ENCODE data around the gene EMD. TPM values are rescaled to one million over a fixed set of nuclear protein-coding genes. Genes with fewer than 3 reads are reported as not detected.

Gene EMD
- 113 and 115 TPM in 2 replicates for total RNA-seq (2021)
- long read RNA-seq, transcript EMD-202 (6 exons, 1,379 nt), result major isoform, 103 of 133 reads
- long read RNA-seq, transcript EMD-203 (6 exons, 946 nt), result minor isoform, 6 of 133 reads
- long read RNA-seq, partial matches to known transcripts, result 1 of 133 reads
- long read RNA-seq, other reads (novel, unspliced or antisense), result 12 of 133 reads

DNA sequence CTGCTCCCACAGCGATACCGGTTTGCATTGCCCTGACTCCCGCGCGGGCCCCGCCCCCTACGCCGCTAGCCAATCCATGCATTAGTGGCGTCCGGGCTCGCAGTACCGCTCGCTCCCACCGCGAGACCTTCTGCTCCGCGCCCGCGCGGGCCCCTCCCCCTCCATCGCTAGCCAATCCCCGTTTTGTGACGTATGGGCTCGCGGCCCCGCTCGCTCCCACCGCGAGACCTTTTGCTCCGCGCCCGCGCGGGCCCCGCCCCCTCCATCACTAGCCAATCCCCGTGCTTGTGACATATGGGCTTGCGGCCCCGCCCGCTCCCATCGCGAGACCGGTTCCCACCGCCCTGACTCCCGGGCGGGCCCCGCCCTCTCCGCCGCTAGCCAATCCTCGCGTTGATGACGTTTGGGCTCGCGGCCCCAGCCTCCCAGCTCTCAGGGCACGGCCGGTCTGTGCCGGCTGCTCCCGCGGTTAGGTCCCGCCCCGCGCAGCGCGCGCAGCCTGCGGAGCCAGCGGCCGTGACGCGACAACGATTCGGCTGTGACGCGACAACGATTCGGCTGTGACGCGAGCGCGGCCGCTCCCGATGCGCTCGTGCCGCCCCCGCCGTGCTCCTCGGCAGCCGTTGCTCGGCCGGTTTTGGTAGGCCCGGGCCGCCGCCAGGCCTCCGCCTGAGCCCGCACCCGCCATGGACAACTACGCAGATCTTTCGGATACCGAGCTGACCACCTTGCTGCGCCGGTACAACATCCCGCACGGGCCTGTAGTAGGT, at the start of gene EMD:
Gene EMD (plus strand): TSS at position 497 of the 770 bp plus-strand sequence. CDS start 190 bp downstream, at position 687.
- H3K27ac ChIP-seq (ENCODE audit: insufficient read length, low read depth, low read length), result no peak within 1 kb of the TSS
- H3K56ac ChIP-seq (ENCODE audit: insufficient read length, low read depth, low read length), result no peak within 1 kb of the TSS
- peak; percentile 98 for DNase-seq
- H2BK120ac ChIP-seq (ENCODE audit: low read depth, low read length, poor library complexity, severe bottlenecking), result no peak within 1 kb of the TSS
- H3K4me1 ChIP-seq (ENCODE audit: insufficient read depth, low read length), result no peaks in the 10 kb centered on the region; the same call in 1 of the 2 replicates
- no peak within 1 kb of the TSS for H2BK12ac ChIP-seq (ENCODE audit: insufficient read length, low read depth, low read length)
- no CpG with 5 or more reads among the region's 103 CpGs for WGBS (ENCODE audit: extremely low coverage, insufficient read length, low lambda C conversion rate)
- no peaks in the 10 kb centered on the region for H3K79me1 ChIP-seq (ENCODE audit: insufficient read depth, low read depth, low read length, poor library complexity, severe bottlenecking)
- no peaks in the 10 kb centered on the region for H4K20me1 ChIP-seq (ENCODE audit: control insufficient read depth, insufficient read depth, insufficient read length)
- H3K18ac ChIP-seq (ENCODE audit: insufficient read length, low read depth, low read length), result peak within 1 kb of the TSS; percentile 88
- Mint-ChIP-seq H3K27me3 (ENCODE audit: low read depth) (no peaks in the 10 kb centered on the region), H3K4me3 (peak within 1 kb of the TSS; percentile 79 to 89), H3K27ac (peak within 1 kb of the TSS; percentile 96 to 100 (median 97)), H3K9me3 (peaks cover 49 to 56% of the 10 kb centered on the region in 2 experiments), H3K36me3 (ENCODE audit: insufficient read depth in 1 of 3, low read depth in 3 of 3) (peaks cover 15 to 29% (median 24%) of the 10 kb centered on the region in 3 experiments), H3K4me1 (peaks cover 14 to 39% of the 10 kb centered on the region in 2 experiments)
- peaks cover 9% of the 10 kb centered on the region for H3K23me2 ChIP-seq (ENCODE audit: insufficient read length, low read depth, low read length, poor library complexity, severe bottlenecking)
- no peak within 1 kb of the TSS for H3T11ph ChIP-seq (ENCODE audit: low read length)
- H3K4me2 ChIP-seq (ENCODE audit: insufficient read depth, insufficient read length, low read length), result peak within 1 kb of the TSS; percentile 77
- no peak within 1 kb of the TSS for H2AFZ ChIP-seq (ENCODE audit: low read length)
- H2AK5ac ChIP-seq (ENCODE audit: insufficient read length, low read length), result no peak within 1 kb of the TSS
- H3K9ac ChIP-seq (ENCODE audit: extremely low read depth, insufficient read length, low read length), result peak within 1 kb of the TSS; percentile 89
- peak within 1 kb of the TSS; percentile 92 for H3K14ac ChIP-seq (ENCODE audit: insufficient read depth, low read length)
- TF ChIP-seq, protein P1, sequence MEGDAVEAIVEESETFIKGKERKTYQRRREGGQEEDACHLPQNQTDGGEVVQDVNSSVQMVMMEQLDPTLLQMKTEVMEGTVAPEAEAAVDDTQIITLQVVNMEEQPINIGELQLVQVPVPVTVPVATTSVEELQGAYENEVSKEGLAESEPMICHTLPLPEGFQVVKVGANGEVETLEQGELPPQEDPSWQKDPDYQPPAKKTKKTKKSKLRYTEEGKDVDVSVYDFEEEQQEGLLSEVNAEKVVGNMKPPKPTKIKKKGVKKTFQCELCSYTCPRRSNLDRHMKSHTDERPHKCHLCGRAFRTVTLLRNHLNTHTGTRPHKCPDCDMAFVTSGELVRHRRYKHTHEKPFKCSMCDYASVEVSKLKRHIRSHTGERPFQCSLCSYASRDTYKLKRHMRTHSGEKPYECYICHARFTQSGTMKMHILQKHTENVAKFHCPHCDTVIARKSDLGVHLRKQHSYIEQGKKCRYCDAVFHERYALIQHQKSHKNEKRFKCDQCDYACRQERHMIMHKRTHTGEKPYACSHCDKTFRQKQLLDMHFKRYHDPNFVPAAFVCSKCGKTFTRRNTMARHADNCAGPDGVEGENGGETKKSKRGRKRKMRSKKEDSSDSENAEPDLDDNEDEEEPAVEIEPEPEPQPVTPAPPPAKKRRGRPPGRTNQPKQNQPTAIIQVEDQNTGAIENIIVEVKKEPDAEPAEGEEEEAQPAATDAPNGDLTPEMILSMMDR (conservative IDR thresholded peaks at IDR 0.05), result no peak
- peak within 1 kb of the TSS; percentile 49; the same call in 1 of the 2 replicates for H3K4ac ChIP-seq (ENCODE audit: low read depth, low read length)
- no peak within 1 kb of the TSS for H4K5ac ChIP-seq (ENCODE audit: insufficient read length, low read depth, low read length)
- H3K9me3 ChIP-seq (ENCODE audit: control insufficient read depth, low read depth, low read length), result peaks cover 12% of the 10 kb centered on the region
- H3K27me3 ChIP-seq (ENCODE audit: insufficient read depth, low read length), result no peaks in the 10 kb centered on the region
- 0 out of 2 replicates have a peak within 1 kb of the TSS, but pooled peaks have one; percentile 20 for H2BK15ac ChIP-seq (ENCODE audit: low read depth, low read length)
- no peak within 1 kb of the TSS for H4K8ac ChIP-seq (replicated peaks; ENCODE audit: insufficient read length, low read depth, low read length)
- no peak within 1 kb of the TSS for H2BK5ac ChIP-seq (ENCODE audit: insufficient read length, low read length)
- no peak within 1 kb of the TSS for H3K23ac ChIP-seq (ENCODE audit: insufficient read length, low read depth, low read length)
- no peak within 1 kb of the TSS for H2BK20ac ChIP-seq (ENCODE audit: low read depth, low read length, poor library complexity, severe bottlenecking)
- H4K91ac ChIP-seq (ENCODE audit: insufficient read length, low read depth, low read length), result peak within 1 kb of the TSS; percentile 58
- no peaks in the 10 kb centered on the region; the same call in 1 of the 2 replicates for H3K79me2 ChIP-seq (ENCODE audit: insufficient read depth, low read length)
